DND-41 (cell line): ENCODE results near the gene FSIP1.

Experiments
- ATAC-seq: fragments of 200-7000 bp; cut with Tn5 transposase; 3 replicates; pipeline ENCODE4 v1.9.1; 2021; ENCODE audit warnings: low read depth; ENCODE audit not compliant: insufficient read depth
- DNase-seq: peaks from one replicate; pipeline ENCODE4 v3.0.0-alpha.2; 2020
- H2AFZ ChIP-seq: 2 replicates; pipeline ENCODE4 v1.6.0; 2012; ENCODE audit warnings: low read depth, low read length
- H3K27ac ChIP-seq: 2 replicates; pipeline ENCODE4 v1.5.1; 2012; ENCODE audit warnings: low read length, inconsistent platforms
- H3K27me3 ChIP-seq: fragments of 200-600 bp; sonication (generic); 2 replicates; pipeline ENCODE4 v1.6.0; 2012; ENCODE audit warnings: low read length, mild to moderate bottlenecking, inconsistent platforms; ENCODE audit not compliant: insufficient read depth, poor library complexity
- H3K36me3 ChIP-seq: 2 replicates; pipeline ENCODE4 v1.5.1; 2012; ENCODE audit warnings: low read length, inconsistent platforms; ENCODE audit not compliant: insufficient read depth
- H3K4me1 ChIP-seq: 2 replicates; pipeline ENCODE4 v1.5.1; 2012; ENCODE audit warnings: mild to moderate bottlenecking, low read length; ENCODE audit not compliant: insufficient read depth
- H3K4me2 ChIP-seq: 2 replicates; pipeline ENCODE4 v1.6.0; 2012; ENCODE audit warnings: mild to moderate bottlenecking, moderate library complexity, low read length, inconsistent platforms; ENCODE audit not compliant: insufficient read depth
- H3K4me3 ChIP-seq, 2 experiments: fragments of 200-600 bp in 1 of 2; shearing (Covaris generic) in 1 of 2; 2 replicates each; pipeline ENCODE4 v1.5.1; 2012 to 2016; ENCODE audit warnings: inconsistent platforms in 2 of 2, low read length in 2 of 2, mild to moderate bottlenecking in 2 of 2, low read depth in 1 of 2, moderate library complexity in 1 of 2
- H3K79me2 ChIP-seq: 2 replicates; pipeline ENCODE4 v1.6.0; 2012; ENCODE audit warnings: low read length, inconsistent platforms; ENCODE audit not compliant: insufficient read depth
- H3K9ac ChIP-seq: 2 replicates; pipeline ENCODE4 v1.6.0; 2012; ENCODE audit warnings: low read depth, mild to moderate bottlenecking, inconsistent platforms, low read length, moderate library complexity
- H3K9me3 ChIP-seq: 2 replicates; pipeline ENCODE4 v1.5.1; 2012; ENCODE audit warnings: low read length, moderate library complexity, mild to moderate bottlenecking, inconsistent platforms; ENCODE audit not compliant: insufficient read depth, severe bottlenecking
- H4K20me1 ChIP-seq: 2 replicates; pipeline ENCODE4 v1.6.0; 2012; ENCODE audit warnings: low read length; ENCODE audit not compliant: insufficient read depth
- CTCF ChIP-seq: IDR thresholded peaks from 2 replicates; pipeline ENCODE4 v1.5.1; 2012; ENCODE audit warnings: borderline replicate concordance, low read length, moderate library complexity, mild to moderate bottlenecking; ENCODE audit not compliant: poor library complexity, severe bottlenecking; ENCODE audit errors: extremely low read depth
- EZH2 ChIP-seq: IDR thresholded peaks from 3 replicates; pipeline ENCODE4 v1.6.1; 2012; ENCODE audit warnings: borderline replicate concordance, low read depth, mild to moderate bottlenecking, moderate library complexity, low read length, inconsistent platforms; ENCODE audit not compliant: severe bottlenecking

The FSIP1 gene

DNA sequence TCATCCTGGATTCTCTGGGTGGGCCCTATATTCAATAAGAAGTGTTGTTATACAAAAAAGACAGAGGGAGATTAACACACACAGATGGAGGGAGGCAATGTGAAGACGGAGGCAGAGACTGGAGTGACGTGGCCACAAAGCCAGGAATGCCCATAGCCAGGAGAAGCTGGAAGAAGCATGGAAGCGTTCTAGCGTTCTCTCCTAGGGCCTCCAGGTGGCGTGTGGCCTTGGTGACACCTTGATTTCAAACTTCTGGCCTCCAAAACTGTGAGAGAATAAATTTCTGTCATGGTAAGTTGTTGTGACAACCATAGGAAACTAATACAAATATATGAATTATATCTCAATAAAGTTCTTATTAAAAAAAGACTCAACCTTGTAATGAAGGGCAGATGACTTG, 180.5 kb downstream of the FSIP1 start:
- Histone ChIP-seq H3K9me3 (no peaks in the 10 kb centered on the region), H3K27me3 (peaks cover 8% of the 10 kb centered on the region), H3K4me2 (no peak overlapping the region), H3K36me3 (no peaks in the 10 kb centered on the region), H3K4me3 (no peak overlapping the region), H2AFZ (no peak overlapping the region), H4K20me1 (no peaks in the 10 kb centered on the region), H3K4me1 (no peaks in the 10 kb centered on the region), H3K9ac (no peak overlapping the region), H3K79me2 (no peaks in the 10 kb centered on the region), H3K27ac (no peak overlapping the region)
- no peak for ATAC-seq
- no peak for DNase-seq
- TF ChIP-seq EZH2 (no peak), CTCF (no peak)

DNA sequence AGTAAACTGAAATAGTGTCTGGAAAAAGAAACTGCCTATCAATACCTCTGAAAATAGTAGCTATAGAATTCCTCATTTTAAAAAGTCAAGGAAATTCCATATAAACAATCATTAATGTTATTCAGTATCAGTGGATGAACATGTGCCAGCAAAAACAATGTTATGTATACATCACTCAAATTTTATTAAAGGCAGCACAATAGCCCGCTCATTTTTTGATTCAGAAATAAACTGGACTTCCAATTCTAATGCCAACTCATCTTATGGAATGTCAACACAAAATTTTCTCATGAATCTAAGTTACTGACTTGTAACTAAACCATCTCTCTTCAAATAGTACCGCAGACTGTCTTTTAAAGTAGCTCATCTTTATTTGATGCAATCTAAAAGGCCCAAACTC, 182.8 kb downstream of the FSIP1 start:
- no peak for DNase-seq
- Histone ChIP-seq H3K27ac (no peak overlapping the region), H3K9me3 (no peaks in the 10 kb centered on the region), H3K27me3 (peaks cover 1% of the 10 kb centered on the region), H3K79me2 (no peaks in the 10 kb centered on the region), H2AFZ (no peak overlapping the region), H3K4me3 (no peak overlapping the region), H3K4me1 (no peaks in the 10 kb centered on the region), H3K36me3 (no peaks in the 10 kb centered on the region), H3K9ac (no peak overlapping the region), H4K20me1 (no peaks in the 10 kb centered on the region), H3K4me2 (no peak overlapping the region)
- no peak for TF ChIP-seq CTCF
- TF ChIP-seq EZH2 = no peak
- no peak for ATAC-seq

DNA sequence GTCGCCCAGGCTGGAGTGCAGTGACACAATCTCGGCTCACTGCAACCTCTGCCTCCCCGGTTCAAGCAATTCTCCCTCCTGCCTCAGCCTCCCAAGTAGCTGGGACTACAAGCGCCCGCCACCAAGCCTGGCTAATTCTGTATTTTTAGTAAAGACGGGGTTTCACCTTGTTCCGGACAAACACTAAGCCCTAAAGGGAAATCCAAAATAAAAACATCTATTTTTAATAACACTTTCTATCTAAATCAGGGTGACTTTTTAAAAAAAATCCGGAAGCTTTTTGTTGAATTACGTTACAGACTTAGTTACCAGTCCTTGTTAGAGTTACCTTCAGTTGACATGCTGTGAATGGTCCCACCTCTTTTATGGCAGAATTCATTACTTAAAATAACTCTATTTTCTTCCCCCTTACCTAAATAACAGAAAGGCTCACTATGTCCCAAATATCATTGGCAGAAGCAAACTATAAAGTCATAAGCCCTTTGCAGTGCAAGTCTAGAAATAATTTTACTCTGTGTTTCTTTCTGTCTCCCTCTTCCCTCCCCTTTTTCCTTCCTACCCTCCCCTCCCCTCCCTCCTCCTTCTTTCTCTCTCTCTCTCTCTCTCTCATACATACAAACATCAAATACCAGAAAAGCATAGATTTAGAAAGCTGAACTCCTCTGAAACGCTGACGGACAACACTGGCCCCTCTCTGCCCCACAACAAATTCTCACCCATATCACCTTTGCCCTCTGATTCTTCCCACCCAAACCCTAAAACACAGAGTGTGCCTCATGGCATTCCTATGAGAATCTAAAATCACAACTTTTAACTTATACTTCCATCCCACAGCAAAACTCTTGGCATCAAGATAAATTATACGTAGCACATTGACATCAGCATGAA, 183.4 kb downstream of the FSIP1 start:
- no peaks in the 10 kb centered on the region for H3K79me2 ChIP-seq
- no peaks in the 10 kb centered on the region for H3K36me3 ChIP-seq
- no peaks in the 10 kb centered on the region for H4K20me1 ChIP-seq
- H3K9ac ChIP-seq = no peak overlapping the region
- DNase-seq (no peak), ATAC-seq (no peak)
- no peak overlapping the region for H3K4me2 ChIP-seq
- no peak overlapping the region for H2AFZ ChIP-seq
- no peak overlapping the region for H3K4me3 ChIP-seq
- no peaks in the 10 kb centered on the region for H3K27me3 ChIP-seq
- no peaks in the 10 kb centered on the region for H3K4me1 ChIP-seq
- TF ChIP-seq CTCF (no peak), EZH2 (no peak)
- no peak overlapping the region for H3K27ac ChIP-seq
- no peaks in the 10 kb centered on the region for H3K9me3 ChIP-seq
